Adrenal gland (tissue), 5 donors: ENCODE data around the gene ITPKB.

Experiments used
- CTCF ChIP-seq, 6 experiments: fragments of 450-650 bp in 4 of 6; fragments of 200-600 bp in 2 of 6; sonication (generic) in 1 of 6; IDR thresholded peaks; 1 replicate in 5 of 6; 2 replicates in 1 of 6; pipeline versions ENCODE4 v1.5.1 to v1.8.0; 2016 to 2021; ENCODE audit warnings: antibody characterized with exemption in 6 of 6, mild to moderate bottlenecking in 2 of 6, moderate library complexity in 1 of 6
- POLR2A ChIP-seq, 2 donors: fragments of 450-650 bp; IDR thresholded peaks; one replicate each; pipeline ENCODE4 v1.6.1; 2017; ENCODE audit warnings: antibody characterized with exemption in 2 of 2, mild to moderate bottlenecking in 2 of 2, moderate library complexity in 1 of 2
- donor health status: DM: no; HTN: no; CAD: no.

- TF ChIP-seq CTCF (IDR thresholded peaks at IDR 0.05) (no peak), POLR2A (IDR thresholded peaks at IDR 0.05) (peak in 1 of 2 donors; percentile 25)
Measured at GRCh38 chr1:226662642-226663326, 76.3 kb downstream of the ITPKB start.
